Keratinocyte (primary cell): ENCODE results near the gene LRP1B. TPM values are rescaled to one million over a fixed set of nuclear protein-coding genes. Genes with fewer than 3 reads are reported as not detected.

Source experiments
- DNase-seq: peaks from one replicate; pipeline ENCODE4 v3.0.0-alpha.2; 2011; ENCODE audit warnings: low read depth, missing footprints, low spot score
- FAIRE-seq: peaks from 2 replicates; lab custom pipeline; 2011; peaks lifted over from hg19 to GRCh38; lab: Jason Lieb, UNC
- H2AFZ ChIP-seq: 2 replicates; pipeline ENCODE4 v1.6.0; 2012; ENCODE audit warnings: low read length, control low read depth, inconsistent platforms; ENCODE audit not compliant: control insufficient read depth
- H3K27ac ChIP-seq: 2 replicates; pipeline ENCODE4 v1.5.1; 2011; ENCODE audit warnings: low read length; ENCODE audit not compliant: control insufficient read depth, insufficient read depth
- H3K27me3 ChIP-seq: 3 replicates; pipeline ENCODE4 v1.6.0; 2011; ENCODE audit warnings: low read length; ENCODE audit not compliant: control insufficient read depth, insufficient read depth; ENCODE audit errors: extremely low read depth
- H3K36me3 ChIP-seq, 2 experiments: 2 replicates in 1 of 2; 3 replicates in 1 of 2; pipeline ENCODE4 v1.5.1; 2011; ENCODE audit warnings: low read length in 2 of 2, mild to moderate bottlenecking in 1 of 2; ENCODE audit not compliant: control insufficient read depth in 2 of 2, insufficient read depth in 2 of 2; ENCODE audit errors: extremely low read depth in 1 of 2
- H3K4me1 ChIP-seq: 3 replicates; pipeline ENCODE4 v1.5.1; 2011; ENCODE audit warnings: low read length; ENCODE audit not compliant: control insufficient read depth, insufficient read depth; ENCODE audit errors: extremely low read depth
- H3K4me2 ChIP-seq: 3 replicates; pipeline ENCODE4 v1.6.0; 2011; ENCODE audit warnings: low read depth, low read length; ENCODE audit not compliant: control insufficient read depth, insufficient read depth; ENCODE audit errors: extremely low read depth
- H3K4me3 ChIP-seq, 3 experiments: fragments of 200-600 bp in 1 of 3; sonication (generic) in 1 of 3; 2 replicates in 2 of 3; 3 replicates in 1 of 3; pipeline ENCODE4 v1.5.1; 2011 to 2016; ENCODE audit warnings: low read length in 3 of 3, mild to moderate bottlenecking in 3 of 3, control low read depth in 2 of 3, inconsistent platforms in 1 of 3, low read depth in 1 of 3, mixed read lengths in 1 of 3, mixed run types in 1 of 3, moderate library complexity in 1 of 3; ENCODE audit not compliant: control insufficient read depth in 2 of 3, insufficient read depth in 2 of 3; ENCODE audit errors: extremely low read depth in 1 of 3
- H3K79me2 ChIP-seq: 2 replicates; pipeline ENCODE4 v1.6.0; 2012; ENCODE audit warnings: low read length; ENCODE audit not compliant: control insufficient read depth, insufficient read depth
- H3K9ac ChIP-seq: 3 replicates; pipeline ENCODE4 v1.6.0; 2011; ENCODE audit warnings: low read length; ENCODE audit not compliant: control insufficient read depth, insufficient read depth; ENCODE audit errors: extremely low read depth
- H3K9me1 ChIP-seq: 3 replicates; pipeline ENCODE4 v1.6.0; 2011; ENCODE audit warnings: low read length; ENCODE audit not compliant: control insufficient read depth, insufficient read depth; ENCODE audit errors: extremely low read depth
- H3K9me3 ChIP-seq: 2 replicates; pipeline ENCODE4 v1.5.1; 2012; ENCODE audit warnings: low read depth, low read length; ENCODE audit not compliant: control insufficient read depth
- H4K20me1 ChIP-seq: 3 replicates; pipeline ENCODE4 v1.6.0; 2011; ENCODE audit warnings: low read length; ENCODE audit not compliant: control insufficient read depth, insufficient read depth; ENCODE audit errors: extremely low read depth
- CTCF ChIP-seq, 3 experiments: IDR thresholded peaks in 1 of 3; conservative IDR thresholded peaks in 1 of 3; optimal IDR thresholded peaks in 1 of 3; 2 replicates in 2 of 3; 3 replicates in 1 of 3; pipeline versions ENCODE3 to v1.5.1; 2011; ENCODE audit warnings: low read length in 3 of 3, mild to moderate bottlenecking in 3 of 3, moderate library complexity in 2 of 3, control low read depth in 1 of 3, inconsistent platforms in 1 of 3; ENCODE audit not compliant: insufficient read depth in 2 of 3; ENCODE audit errors: extremely low read depth in 1 of 3
- EZH2 ChIP-seq: IDR thresholded peaks from one replicate; pipeline ENCODE4 v1.6.1; 2012; ENCODE audit warnings: inconsistent platforms, mild to moderate bottlenecking, low read length, moderate library complexity
- dilution Hi-C: fragments of 300-500 bp; cut with MboI; formaldehyde crosslinking; loops from one replicate; pipeline ENCODE4 v1.7.0; 2020; ENCODE audit warnings: low sequenced_read_pairs; ENCODE audit not compliant: extremely low pct_ligation_motif_present
- polyA plus RNA-seq, 5 experiments: library from polyadenylated mRNA; depleted of rRNA in 3 of 5; stranded (reverse) in 3 of 5; stranded (forward) in 1 of 5; unstranded in 1 of 5; fragments of >200 nt; gene quantifications; 1 replicate in 1 of 5; 2 replicates in 3 of 5; 3 replicates in 1 of 5; pipeline versions ENCODE4 v1.2.1 to v1.2.3, GENCODE V29; 2011 to 2012; ENCODE audit warnings: missing spikeins in 2 of 5, low read depth in 1 of 5, low replicate concordance in 1 of 5

LRP1B gene
- polyA plus RNA-seq, 1 donor (not counting 4 experiments of a cell fraction or from before 2014, with no cell fraction given), result not detected

GRCh38 chr2:141570474-141571131 is 560.2 kb downstream of the LRP1B start:
- Histone ChIP-seq H3K36me3 (no peaks in the 10 kb centered on the region), H3K27me3 (no peaks in the 10 kb centered on the region), H3K4me3 (no peak overlapping the region), H3K9ac (no peak overlapping the region), H3K9me1 (no peaks in the 10 kb centered on the region), H2AFZ (no peak overlapping the region), H3K79me2 (no peaks in the 10 kb centered on the region), H3K9me3 (no peaks in the 10 kb centered on the region), H4K20me1 (no peaks in the 10 kb centered on the region), H3K4me2 (no peak overlapping the region), H3K27ac (no peak overlapping the region), H3K4me1 (no peaks in the 10 kb centered on the region)
- TF ChIP-seq EZH2, result no peak
- TF ChIP-seq CTCF (optimal IDR thresholded peaks at IDR 0.05 in 1 of 3, IDR thresholded peaks at IDR 0.05 in 1 of 3, conservative IDR thresholded peaks at IDR 0.05 in 1 of 3; ENCODE audit: extremely low read depth in 1 of 3, insufficient read depth in 2 of 3, low read length in 3 of 3), result no peak
- no peak for DNase-seq
- dilution Hi-C loops, result no loop called here
- no peak for FAIRE-seq

- H3K4me2 ChIP-seq, result no peak overlapping the region
- no peaks in the 10 kb centered on the region for H3K9me3 ChIP-seq
- no peak overlapping the region for H2AFZ ChIP-seq
- H3K27me3 ChIP-seq, result no peaks in the 10 kb centered on the region
- TF ChIP-seq CTCF (optimal IDR thresholded peaks at IDR 0.05 in 1 of 3, IDR thresholded peaks at IDR 0.05 in 1 of 3, conservative IDR thresholded peaks at IDR 0.05 in 1 of 3; ENCODE audit: extremely low read depth in 1 of 3, insufficient read depth in 2 of 3, low read length in 3 of 3), result no peak
- no peak for TF ChIP-seq EZH2
- no peaks in the 10 kb centered on the region for H3K4me1 ChIP-seq
- no peaks in the 10 kb centered on the region for H3K9me1 ChIP-seq
- no peaks in the 10 kb centered on the region for H3K36me3 ChIP-seq
- H3K9ac ChIP-seq, result no peak overlapping the region
- no peak overlapping the region for H3K4me3 ChIP-seq
- FAIRE-seq (no peak), DNase-seq (no peak)
- no peaks in the 10 kb centered on the region for H3K79me2 ChIP-seq
- dilution Hi-C loops, result no loop called here
- H3K27ac ChIP-seq, result no peak overlapping the region
- no peaks in the 10 kb centered on the region for H4K20me1 ChIP-seq
Observed at GRCh38 chr2:141569941-141570340, 560.9 kb downstream of the LRP1B start.
